Measurements from ENCODE around the gene MACROD1.

Gene MACROD1

GRCh38 chr11:64055077-64055476, 110.8 kb downstream of the MACROD1 start:
- no peak for TF ChIP-seq CTCF (IDR thresholded peaks at IDR 0.05; ENCODE audit: insufficient read depth, low read length, poor library complexity, severe bottlenecking)
- Histone ChIP-seq H3K27me3 (replicated peaks; ENCODE audit: control insufficient read depth, insufficient read depth, low read length) (no peaks in the 10 kb centered on the region; the same call in 1 of the 2 replicates), H3K4me3 (replicated peaks; ENCODE audit: low read depth, low read length) (no peak overlapping the region), H3K36me3 (ENCODE audit: control insufficient read depth, insufficient read depth, low read length) (no peaks in the 10 kb centered on the region)
- DNase-seq (ENCODE audit: extremely low read depth, insufficient read length), result no peak

- no peak for DNase-seq (ENCODE audit: extremely low read depth, insufficient read length)
- TF ChIP-seq CTCF (IDR thresholded peaks at IDR 0.05; ENCODE audit: insufficient read depth, low read length, poor library complexity, severe bottlenecking), result no peak
- Histone ChIP-seq H3K4me3 (replicated peaks; ENCODE audit: low read depth, low read length) (no peak overlapping the region), H3K27me3 (replicated peaks; ENCODE audit: control insufficient read depth, insufficient read depth, low read length) (no peaks in the 10 kb centered on the region; the same call in 1 of the 2 replicates), H3K36me3 (ENCODE audit: control insufficient read depth, insufficient read depth, low read length) (no peaks in the 10 kb centered on the region)
Measured at GRCh38 chr11:64053699-64054098, 112.2 kb downstream of the MACROD1 start.

GRCh38 chr11:64052938-64053622, 112.8 kb downstream of the MACROD1 start:
- Histone ChIP-seq H3K36me3 (ENCODE audit: control insufficient read depth, insufficient read depth, low read length) (no peaks in the 10 kb centered on the region), H3K4me3 (replicated peaks; ENCODE audit: low read depth, low read length) (no peak overlapping the region), H3K27me3 (replicated peaks; ENCODE audit: control insufficient read depth, insufficient read depth, low read length) (no peaks in the 10 kb centered on the region; the same call in 1 of the 2 replicates)
- DNase-seq (ENCODE audit: extremely low read depth, insufficient read length), result no peak
- TF ChIP-seq CTCF (IDR thresholded peaks at IDR 0.05; ENCODE audit: insufficient read depth, low read length, poor library complexity, severe bottlenecking), result no peak

GRCh38 chr11:64052436-64052835, 113.5 kb downstream of the MACROD1 start:
- Histone ChIP-seq H3K4me3 (replicated peaks; ENCODE audit: low read depth, low read length) (no peak overlapping the region), H3K27me3 (replicated peaks; ENCODE audit: control insufficient read depth, insufficient read depth, low read length) (no peaks in the 10 kb centered on the region; the same call in 1 of the 2 replicates), H3K36me3 (ENCODE audit: control insufficient read depth, insufficient read depth, low read length) (no peaks in the 10 kb centered on the region)
- TF ChIP-seq CTCF (IDR thresholded peaks at IDR 0.05; ENCODE audit: insufficient read depth, low read length, poor library complexity, severe bottlenecking), result no peak
- no peak for DNase-seq (ENCODE audit: extremely low read depth, insufficient read length)

GRCh38 chr11:64051297-64051696, 114.6 kb downstream of the MACROD1 start:
- Histone ChIP-seq H3K36me3 (ENCODE audit: control insufficient read depth, insufficient read depth, low read length) (no peaks in the 10 kb centered on the region), H3K27me3 (replicated peaks; ENCODE audit: control insufficient read depth, insufficient read depth, low read length) (no peaks in the 10 kb centered on the region), H3K4me3 (replicated peaks; ENCODE audit: low read depth, low read length) (no peak overlapping the region)
- no peak for TF ChIP-seq CTCF (IDR thresholded peaks at IDR 0.05; ENCODE audit: insufficient read depth, low read length, poor library complexity, severe bottlenecking)
- no peak for DNase-seq (ENCODE audit: extremely low read depth, insufficient read length)

All from GM06990 (cell line).